Measurements from ENCODE around the gene ZNF610.

ZNF610 gene

GRCh38 chr19:52345162-52345561 lies 9.1 kb downstream of the ZNF610 start:
- Histone ChIP-seq H3K9me3 (ENCODE audit: control insufficient read depth, insufficient read depth, low read depth, low read length) (no peaks in the 10 kb centered on the region; the same call in 1 of the 2 replicates), H3K27ac (ENCODE audit: extremely low read depth, low read depth, low read length) (no peak overlapping the region), H3K4me1 (ENCODE audit: control insufficient read depth, insufficient read depth, low read length) (no peaks in the 10 kb centered on the region), H3K4me3 (ENCODE audit: low read depth, low read length) (no peak overlapping the region), H3K36me3 (ENCODE audit: control insufficient read depth in 2 of 2, insufficient read depth in 1 of 2, low read length in 2 of 2) (no peaks in the 10 kb centered on the region)
- ChIA-PET POLR2A (no interaction called here), CTCF (interaction anchor here (1.0 to 1.1 kb wide), 2 partner anchors 8 to 118 kb away, joined by 3 read pairs; no protein-coding TSS in a partner anchor)
- TF ChIP-seq ZNF184 (tag by site-specific recombination; IDR thresholded peaks at IDR 0.05) = no peak
- TF ChIP-seq ATF2 (tag by site-specific recombination; IDR thresholded peaks at IDR 0.05; ENCODE audit: low read depth) = peak; percentile 39; the same call in 1 of the 2 replicates
- TF ChIP-seq ZBTB17 (tag by site-specific recombination; IDR thresholded peaks at IDR 0.05) = no peak
- TF ChIP-seq ZNF76 (tag by site-specific recombination; IDR thresholded peaks at IDR 0.05; ENCODE audit: borderline replicate concordance, low read depth) = no peak
- TF ChIP-seq ZNF280D (tag by site-specific recombination; IDR thresholded peaks at IDR 0.05) = no peak
- no peak for TF ChIP-seq SCRT1 (tag by site-specific recombination; IDR thresholded peaks at IDR 0.05; ENCODE audit: borderline replicate concordance)
- TF ChIP-seq ZNF449 (tag by site-specific recombination; IDR thresholded peaks at IDR 0.05) = no peak
- TF ChIP-seq, protein P1, sequence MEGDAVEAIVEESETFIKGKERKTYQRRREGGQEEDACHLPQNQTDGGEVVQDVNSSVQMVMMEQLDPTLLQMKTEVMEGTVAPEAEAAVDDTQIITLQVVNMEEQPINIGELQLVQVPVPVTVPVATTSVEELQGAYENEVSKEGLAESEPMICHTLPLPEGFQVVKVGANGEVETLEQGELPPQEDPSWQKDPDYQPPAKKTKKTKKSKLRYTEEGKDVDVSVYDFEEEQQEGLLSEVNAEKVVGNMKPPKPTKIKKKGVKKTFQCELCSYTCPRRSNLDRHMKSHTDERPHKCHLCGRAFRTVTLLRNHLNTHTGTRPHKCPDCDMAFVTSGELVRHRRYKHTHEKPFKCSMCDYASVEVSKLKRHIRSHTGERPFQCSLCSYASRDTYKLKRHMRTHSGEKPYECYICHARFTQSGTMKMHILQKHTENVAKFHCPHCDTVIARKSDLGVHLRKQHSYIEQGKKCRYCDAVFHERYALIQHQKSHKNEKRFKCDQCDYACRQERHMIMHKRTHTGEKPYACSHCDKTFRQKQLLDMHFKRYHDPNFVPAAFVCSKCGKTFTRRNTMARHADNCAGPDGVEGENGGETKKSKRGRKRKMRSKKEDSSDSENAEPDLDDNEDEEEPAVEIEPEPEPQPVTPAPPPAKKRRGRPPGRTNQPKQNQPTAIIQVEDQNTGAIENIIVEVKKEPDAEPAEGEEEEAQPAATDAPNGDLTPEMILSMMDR (tag by site-specific recombination; IDR thresholded peaks at IDR 0.05) = no peak
- no peak for TF ChIP-seq ZBTB8A (tag by site-specific recombination; IDR thresholded peaks at IDR 0.05)
- TF ChIP-seq ZNF292 (tag by site-specific recombination; IDR thresholded peaks at IDR 0.05; ENCODE audit: borderline replicate concordance, low read depth) = no peak
- 0 out of 2 replicates have a peak, but pooled peaks have one; percentile 18 for TF ChIP-seq ZBTB21 (tag by site-specific recombination; IDR thresholded peaks at IDR 0.05)
- TF ChIP-seq GFI1B (tag by site-specific recombination; IDR thresholded peaks at IDR 0.05) = no peak
- no peak for TF ChIP-seq ZNF37A (tag by site-specific recombination; IDR thresholded peaks at IDR 0.05)
- no peak for TF ChIP-seq GLI4 (tag by site-specific recombination; IDR thresholded peaks at IDR 0.05)

DNA sequence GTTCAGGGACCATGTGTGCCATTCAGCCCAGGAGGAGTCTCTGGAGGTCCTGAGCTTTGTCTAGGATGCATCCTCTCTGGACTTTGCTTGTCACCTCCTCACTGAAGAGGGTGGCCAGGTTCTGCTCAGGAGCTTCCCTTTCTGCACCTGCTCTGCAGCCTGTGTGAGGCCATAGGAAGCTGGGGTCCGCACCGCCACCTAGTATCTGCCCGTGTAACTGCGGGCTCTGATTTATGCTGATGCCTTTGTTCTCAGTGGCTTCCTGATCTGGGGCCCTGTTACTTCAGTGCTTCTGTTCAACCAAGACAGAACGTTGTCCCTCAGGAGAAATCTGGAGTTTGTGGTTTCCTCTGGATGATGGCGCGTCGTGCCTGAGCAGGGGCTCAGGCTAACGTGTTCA lies 15.5 kb downstream of the ZNF610 start:
- TF ChIP-seq ZXDB (tag by site-specific recombination; IDR thresholded peaks at IDR 0.05) = no peak
- no peak for TF ChIP-seq MYNN (tag by site-specific recombination; IDR thresholded peaks at IDR 0.05; ENCODE audit: borderline replicate concordance)
- TF ChIP-seq ZNF140 (tag by site-specific recombination; IDR thresholded peaks at IDR 0.05) = no peak
- Histone ChIP-seq H3K36me3 (ENCODE audit: control insufficient read depth in 2 of 2, insufficient read depth in 1 of 2, low read length in 2 of 2) (no peaks in the 10 kb centered on the region), H3K4me1 (ENCODE audit: control insufficient read depth, insufficient read depth, low read length) (no peaks in the 10 kb centered on the region), H3K4me3 (ENCODE audit: low read depth, low read length) (no peak overlapping the region), H3K27ac (ENCODE audit: extremely low read depth, low read depth, low read length) (no peak overlapping the region), H3K9me3 (ENCODE audit: control insufficient read depth, insufficient read depth, low read depth, low read length) (no peaks in the 10 kb centered on the region)
- ChIA-PET POLR2A (no interaction called here), CTCF (interaction anchor here (0.7 kb wide), 1 partner anchor 8 kb away, joined by 4 read pairs; no protein-coding TSS in a partner anchor)
